Central memory CD4-positive, alpha-beta T cell (primary cell): ENCODE data around the gene RNF44.

Source experiments
- DNase-seq: peaks from one replicate; pipeline ENCODE4 v3.0.0; 2022

The RNF44 gene

GRCh38 chr5:176534640-176535039 is 2.6 kb downstream of the RNF44 start:
- no peak for DNase-seq

- peak; percentile 58 for DNase-seq
Observed at GRCh38 chr5:176533894-176534611, 3.1 kb downstream of the RNF44 start.

- no peak for DNase-seq
Observed at GRCh38 chr5:176533390-176533789, 3.8 kb downstream of the RNF44 start.

- no peak for DNase-seq
Observed at GRCh38 chr5:176532795-176533194, 4.4 kb downstream of the RNF44 start.

GRCh38 chr5:176531902-176532493 is 5.2 kb downstream of the RNF44 start:
- DNase-seq = no peak

GRCh38 chr5:176530983-176531901 is 6.0 kb downstream of the RNF44 start:
- DNase-seq = no peak

GRCh38 chr5:176530393-176530982 is 6.7 kb downstream of the RNF44 start:
- no peak for DNase-seq

- peak; percentile 78 for DNase-seq
Observed at GRCh38 chr5:176529741-176530141, 7.5 kb downstream of the RNF44 start.

GRCh38 chr5:176529116-176529740 is 8.0 kb downstream of the RNF44 start:
- no peak for DNase-seq

GRCh38 chr5:176528761-176529115 is 8.5 kb downstream of the RNF44 start:
- no peak for DNase-seq

- no peak for DNase-seq
Observed at GRCh38 chr5:176528301-176528700, 8.9 kb downstream of the RNF44 start.

GRCh38 chr5:176527246-176528222 is 9.7 kb downstream of the RNF44 start:
- DNase-seq = no peak

- DNase-seq = no peak
Observed at GRCh38 chr5:176526462-176526861, 10.7 kb downstream of the RNF44 start.

- DNase-seq = no peak
Observed at GRCh38 chr5:176525677-176526076, 11.5 kb downstream of the RNF44 start.

- no peak for DNase-seq
Observed at GRCh38 chr5:176524987-176525386, 12.2 kb downstream of the RNF44 start.

- DNase-seq = no peak
Observed at GRCh38 chr5:176524138-176524537, 13.1 kb downstream of the RNF44 start.

GRCh38 chr5:176521699-176522263 is 15.4 kb downstream of the RNF44 start:
- no peak for DNase-seq

GRCh38 chr5:176521286-176521685 is 15.9 kb downstream of the RNF44 start:
- DNase-seq = no peak

- no peak for DNase-seq
Observed at GRCh38 chr5:176519810-176520720, 17.1 kb downstream of the RNF44 start.

GRCh38 chr5:176517053-176517661 is 20.0 kb downstream of the RNF44 start:
- DNase-seq = no peak
